ENCODE results near the gene ZNF207. TPM values are rescaled to one million over a fixed set of nuclear protein-coding genes. Genes with fewer than 3 reads are reported as not detected.

Gene ZNF207
- total and polyA plus RNA-seq, 2 donors (not counting 1 experiment from before 2014, with no cell fraction given) = 135 to 314 TPM

DNA sequence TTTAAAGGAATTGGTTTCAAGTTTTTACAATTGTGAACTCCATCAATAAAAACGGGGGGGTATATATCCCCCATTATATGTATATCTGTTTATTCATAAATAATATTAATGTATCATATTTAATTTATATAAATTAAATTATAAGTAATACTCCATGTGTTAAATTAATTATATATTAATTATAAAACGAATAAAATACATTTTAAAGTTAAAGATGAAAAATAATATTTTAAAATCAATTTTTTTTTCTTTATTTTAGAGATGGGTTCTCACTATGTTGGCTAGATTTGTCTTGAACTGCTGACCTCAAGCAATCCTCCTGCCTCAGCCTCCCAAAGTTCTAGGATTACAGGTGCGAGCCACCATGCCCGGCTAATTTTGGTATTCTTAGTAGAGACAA, 76.9 kb downstream of the ZNF207 start:
- WGBS (ENCODE audit: insufficient coverage) = no CpG with 5 or more reads among the region's 4 CpGs
- Histone ChIP-seq H2AFZ (ENCODE audit: insufficient read depth, low read depth, low read length, poor library complexity, severe bottlenecking) (no peak overlapping the region), H3K4me1 (ENCODE audit: control insufficient read depth in 2 of 2, insufficient read depth in 2 of 2, low read length in 2 of 2) (no peaks in the 10 kb centered on the region), H3K27ac (ENCODE audit: low read length in 2 of 2) (no peak overlapping the region), H3K4me3 (ENCODE audit: control extremely low read depth in 1 of 5, extremely low read depth in 1 of 5, insufficient read depth in 1 of 5, low read depth in 2 of 5, low read length in 4 of 5) (no peak overlapping the region), H3K9me3 (ENCODE audit: control extremely low read depth in 1 of 3, control insufficient read depth in 2 of 3, insufficient read depth in 1 of 3, low read length in 2 of 3) (peaks cover 1 to 34% (median 16%) of the 10 kb centered on the region in 3 donors), H3K79me2 (ENCODE audit: control insufficient read depth, insufficient read depth, low read length) (no peaks in the 10 kb centered on the region), H3K27me3 (replicated peaks in 1 of 4; ENCODE audit: control extremely low read depth in 1 of 4, control insufficient read depth in 3 of 4, insufficient read depth in 4 of 4, low read length in 3 of 4) (no peaks in the 10 kb centered on the region), H4K20me1 (ENCODE audit: control insufficient read depth, insufficient read depth, low read length, poor library complexity, severe bottlenecking) (no peaks in the 10 kb centered on the region), H3K36me3 (replicated peaks in 1 of 2; ENCODE audit: control extremely low read depth in 1 of 2, control insufficient read depth in 1 of 2, extremely low read depth in 1 of 2, insufficient read depth in 2 of 2, low read length in 1 of 2) (no peaks in the 10 kb centered on the region), H3K4me2 (replicated peaks; ENCODE audit: low read depth, low read length, poor library complexity, severe bottlenecking) (no peak overlapping the region), H3K9ac (ENCODE audit: low read length) (no peak overlapping the region)
- H3K27me3 Mint-ChIP-seq = no peaks in the 10 kb centered on the region
- intact Hi-C loops (cut with micrococcal nuclease) = no loop called here
- ChIA-PET POLR2A (no interaction called here), CTCF (no interaction called here)
- DNase-seq (no peak), ATAC-seq (ENCODE audit: low read depth) (no peak)
- no peak for TF ChIP-seq EZH2 (IDR thresholded peaks at IDR 0.05; ENCODE audit: borderline replicate concordance, insufficient read depth, low read depth, low read length, poor library complexity, severe bottlenecking)
- no peak for TF ChIP-seq CTCF (IDR thresholded peaks at IDR 0.05)
- no peak overlapping the region for H3K4me3 Mint-ChIP-seq
- H3K4me1 Mint-ChIP-seq = no peaks in the 10 kb centered on the region
- H3K9me3 Mint-ChIP-seq (ENCODE audit: insufficient read depth) = peaks cover 17% of the 10 kb centered on the region
- H3K27ac Mint-ChIP-seq = no peak overlapping the region

DNA sequence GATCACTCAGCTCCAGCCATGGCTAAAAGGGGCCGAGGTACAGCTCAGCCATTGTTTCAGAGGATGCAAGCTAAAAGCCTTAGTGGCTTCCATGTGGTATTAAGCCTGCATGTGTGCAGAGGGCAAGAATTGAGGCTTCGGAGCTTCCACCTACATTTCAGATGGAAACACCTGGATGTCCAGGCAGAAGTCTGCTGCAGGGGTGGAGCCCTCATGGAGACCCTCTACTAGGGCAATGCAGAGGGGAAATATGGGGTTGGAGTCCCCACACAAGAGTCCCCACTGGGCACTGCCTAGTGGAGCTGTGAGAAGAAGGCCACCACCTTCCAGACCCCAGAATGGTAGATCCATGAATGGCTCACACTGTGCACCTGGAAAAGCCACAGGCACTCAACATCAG, 79.6 kb downstream of the ZNF207 start:
- TF ChIP-seq EZH2 (IDR thresholded peaks at IDR 0.05; ENCODE audit: borderline replicate concordance, insufficient read depth, low read depth, low read length, poor library complexity, severe bottlenecking) (no peak), CTCF (IDR thresholded peaks at IDR 0.05) (no peak)
- no peak overlapping the region for H3K27ac Mint-ChIP-seq
- no peaks in the 10 kb centered on the region for H4K20me1 ChIP-seq (ENCODE audit: control insufficient read depth, insufficient read depth, low read length, poor library complexity, severe bottlenecking)
- H3K79me2 ChIP-seq (ENCODE audit: control insufficient read depth, insufficient read depth, low read length) = no peaks in the 10 kb centered on the region
- peaks cover 1 to 34% (median 16%) of the 10 kb centered on the region in 3 donors for H3K9me3 ChIP-seq (ENCODE audit: control extremely low read depth in 1 of 3, control insufficient read depth in 2 of 3, insufficient read depth in 1 of 3, low read length in 2 of 3)
- no peak for ATAC-seq (ENCODE audit: low read depth)
- 93% methylated on average over 2 of the region's 2 CpGs for WGBS (ENCODE audit: insufficient coverage)
- H2AFZ ChIP-seq (ENCODE audit: insufficient read depth, low read depth, low read length, poor library complexity, severe bottlenecking) = no peak overlapping the region
- CTCF ChIA-PET = no interaction called here
- H3K9me3 Mint-ChIP-seq (ENCODE audit: insufficient read depth) = peaks cover 17% of the 10 kb centered on the region
- H3K27me3 ChIP-seq (replicated peaks in 1 of 4; ENCODE audit: control extremely low read depth in 1 of 4, control insufficient read depth in 3 of 4, insufficient read depth in 4 of 4, low read length in 3 of 4) = no peaks in the 10 kb centered on the region
- H3K36me3 ChIP-seq (replicated peaks in 1 of 2; ENCODE audit: control extremely low read depth in 1 of 2, control insufficient read depth in 1 of 2, extremely low read depth in 1 of 2, insufficient read depth in 2 of 2, low read length in 1 of 2) = no peaks in the 10 kb centered on the region
- H3K4me2 ChIP-seq (replicated peaks; ENCODE audit: low read depth, low read length, poor library complexity, severe bottlenecking) = no peak overlapping the region
- intact Hi-C loops (cut with micrococcal nuclease) = no loop called here
- no peak overlapping the region for H3K4me3 ChIP-seq (ENCODE audit: control extremely low read depth in 1 of 5, extremely low read depth in 1 of 5, insufficient read depth in 1 of 5, low read depth in 2 of 5, low read length in 4 of 5)
- POLR2A ChIA-PET = no interaction called here
- no peak for DNase-seq
- no peak overlapping the region for H3K9ac ChIP-seq (ENCODE audit: low read length)
- H3K4me1 Mint-ChIP-seq = no peaks in the 10 kb centered on the region
- H3K4me1 ChIP-seq (ENCODE audit: control insufficient read depth in 2 of 2, insufficient read depth in 2 of 2, low read length in 2 of 2) = no peaks in the 10 kb centered on the region
- no peaks in the 10 kb centered on the region for H3K27me3 Mint-ChIP-seq
- H3K4me3 Mint-ChIP-seq = no peak overlapping the region
- H3K27ac ChIP-seq (ENCODE audit: low read length in 2 of 2) = no peak overlapping the region

Small RNA genes within 50 kb of the gene (small RNA-seq; reads per million reads assigned to genes)
- gene AC005899.6 (ENCODE audit: insufficient read length, low read depth, low replicate concordance) = not detected

Other genes with a start within 250 kb of the ZNF207 start
- 24.6 and 27.9 TPM in 2 replicates for gene RHOT1, start 207.7 kb upstream of the ZNF207 start, total RNA-seq
- 21.7 and 24.7 TPM in 2 replicates for gene RHOT1, start 207.7 kb upstream of the ZNF207 start, polyA plus RNA-seq
- not detected in 2 replicates for gene RHBDL3, start 84.3 kb upstream of the ZNF207 start, total RNA-seq
- not detected in 2 replicates for gene RHBDL3, start 84.3 kb upstream of the ZNF207 start, polyA plus RNA-seq
- gene C17orf75, start 8.0 kb upstream of the ZNF207 start, total RNA-seq = 24.5 and 25.3 TPM in 2 replicates
- gene C17orf75, start 8.0 kb upstream of the ZNF207 start, polyA plus RNA-seq = 11.3 and 13.4 TPM in 2 replicates
- 73.4 and 78.7 TPM in 2 replicates for gene PSMD11, start 94.4 kb downstream of the ZNF207 start, total RNA-seq
- 23.8 and 29.0 TPM in 2 replicates for gene PSMD11, start 94.4 kb downstream of the ZNF207 start, polyA plus RNA-seq
- gene CDK5R1, start 136.8 kb downstream of the ZNF207 start, total RNA-seq = 6.2 and 7.2 TPM in 2 replicates
- 2.4 and 3.0 TPM in 2 replicates for gene CDK5R1, start 136.8 kb downstream of the ZNF207 start, polyA plus RNA-seq

All from B cell (primary cell).